ENCODE measurements around the gene IQSEC1.

DNA sequence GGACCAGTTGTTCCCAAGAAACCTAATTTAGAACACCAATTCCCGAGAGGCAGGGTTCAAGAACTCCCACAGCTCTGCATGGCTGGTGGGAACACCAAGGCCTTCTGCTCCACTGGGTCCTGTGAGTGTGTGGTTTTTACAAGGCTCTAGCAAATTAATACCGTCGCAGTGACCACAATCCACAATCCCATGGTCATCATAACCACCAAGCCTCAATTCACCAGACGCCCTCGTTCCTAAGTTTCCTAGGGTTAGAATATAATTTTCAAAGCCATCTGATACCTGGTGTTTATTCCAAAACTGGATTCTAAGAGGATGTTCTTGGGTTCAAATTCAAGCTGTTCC lies 116.9 kb downstream of the IQSEC1 start:
- TF ChIP-seq, protein P1, sequence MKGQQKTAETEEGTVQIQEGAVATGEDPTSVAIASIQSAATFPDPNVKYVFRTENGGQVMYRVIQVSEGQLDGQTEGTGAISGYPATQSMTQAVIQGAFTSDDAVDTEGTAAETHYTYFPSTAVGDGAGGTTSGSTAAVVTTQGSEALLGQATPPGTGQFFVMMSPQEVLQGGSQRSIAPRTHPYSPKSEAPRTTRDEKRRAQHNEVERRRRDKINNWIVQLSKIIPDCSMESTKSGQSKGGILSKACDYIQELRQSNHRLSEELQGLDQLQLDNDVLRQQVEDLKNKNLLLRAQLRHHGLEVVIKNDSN (IDR thresholded peaks at IDR 0.05), result no peak
- TF ChIP-seq EP300 (IDR thresholded peaks at IDR 0.05; ENCODE audit: borderline replicate concordance), result no peak

Data from Ishikawa (cell line).